B cell (primary cell): ENCODE data around the gene BIVM. TPM values are rescaled to one million over a fixed set of nuclear protein-coding genes. Genes with fewer than 3 reads are reported as not detected.
"Not testable (repeated sequence)": the region's sequence is repeated elsewhere in the genome, so short reads cannot be mapped to it uniquely, and the experiment has no call there.

Experiments
- ATAC-seq: fragments of 200-7000 bp; cut with Tn5 transposase; one replicate; pipeline ENCODE4 v1.10.0; 2021; ENCODE audit warnings: low read depth, mild to moderate bottlenecking, moderate number of reproducible peaks, moderate library complexity
- CTCF ChIA-PET: fragments of 350-600 bp; sonication (Branson Sonifier 250); formaldehyde crosslinking; loops from one replicate; lab custom pipeline; 2021; ENCODE audit warnings: antibody characterized with exemption, inconsistent platforms; lab: Charles Lee
- POLR2A ChIA-PET: fragments of 350-600 bp; sonication (Branson Sonifier 250); formaldehyde crosslinking; loops from one replicate; lab custom pipeline; 2021; ENCODE audit warnings: antibody characterized with exemption; lab: Charles Lee
- DNase-seq: peaks from one replicate; pipeline ENCODE4 v3.0.0; 2013
- H2AFZ ChIP-seq: 2 replicates; pipeline ENCODE4 v1.6.1; 2012; ENCODE audit warnings: mild to moderate bottlenecking, low read depth, low read length; ENCODE audit not compliant: insufficient read depth, poor library complexity, severe bottlenecking
- H3K27ac ChIP-seq, 2 donors: 1 replicate in 1 of 2; 2 replicates in 1 of 2; pipeline ENCODE4 v1.5.1; 2012 to 2013; ENCODE audit warnings: low read length in 2 of 2, mild to moderate bottlenecking in 2 of 2, moderate library complexity in 1 of 2
- H3K27me3 ChIP-seq, 4 experiments: fragments of 200-600 bp in 1 of 4; sonication (generic) in 1 of 4; replicated peaks in 1 of 4; 1 replicate in 2 of 4; 2 replicates in 2 of 4; pipeline versions ENCODE4 v1.6.1 to v1.7.0; 2013 to 2016; ENCODE audit warnings: low read length in 3 of 4, mild to moderate bottlenecking in 2 of 4, mixed read lengths in 1 of 4, moderate library complexity in 1 of 4; ENCODE audit not compliant: insufficient read depth in 4 of 4, control insufficient read depth in 3 of 4; ENCODE audit errors: control extremely low read depth in 1 of 4
- H3K36me3 ChIP-seq, 2 experiments: replicated peaks in 1 of 2; 1 replicate in 1 of 2; 2 replicates in 1 of 2; pipeline versions ENCODE4 v1.6.1 to v1.7.1; 2013; ENCODE audit warnings: low read length in 1 of 2; ENCODE audit not compliant: insufficient read depth in 2 of 2, control insufficient read depth in 1 of 2; ENCODE audit errors: control extremely low read depth in 1 of 2, extremely low read depth in 1 of 2
- H3K4me1 ChIP-seq, 2 donors: fragments of 200-600 bp in 1 of 2; sonication (generic) in 1 of 2; 1 replicate in 1 of 2; 2 replicates in 1 of 2; pipeline versions ENCODE4 v1.5.1 to v1.6.1; 2013 to 2017; ENCODE audit warnings: low read length in 2 of 2; ENCODE audit not compliant: control insufficient read depth in 2 of 2, insufficient read depth in 2 of 2
- H3K4me2 ChIP-seq: replicated peaks from 2 replicates; pipeline ENCODE3; 2012; ENCODE audit warnings: mild to moderate bottlenecking, low read depth, low read length; ENCODE audit not compliant: poor library complexity, severe bottlenecking
- H3K4me3 ChIP-seq, 5 experiments: fragments of 200-600 bp in 1 of 5; sonication (generic) in 1 of 5; 1 replicate in 3 of 5; 2 replicates in 2 of 5; pipeline versions ENCODE4 v1.5.1 to v1.7.0; 2011 to 2016; ENCODE audit warnings: low read length in 4 of 5, mild to moderate bottlenecking in 4 of 5, low read depth in 2 of 5, control low read depth in 1 of 5, moderate library complexity in 1 of 5; ENCODE audit not compliant: insufficient read depth in 1 of 5; ENCODE audit errors: control extremely low read depth in 1 of 5, extremely low read depth in 1 of 5
- H3K79me2 ChIP-seq: fragments of 200-600 bp; sonication (generic); one replicate; pipeline ENCODE4 v1.6.0; 2016; ENCODE audit warnings: low read length; ENCODE audit not compliant: control insufficient read depth, insufficient read depth
- H3K9ac ChIP-seq: fragments of 200-600 bp; sonication (generic); 2 replicates; pipeline ENCODE4 v1.6.1; 2017; ENCODE audit warnings: mild to moderate bottlenecking, low read length, moderate library complexity
- H3K9me3 ChIP-seq, 3 donors: one replicate each; pipeline versions ENCODE4 v1.6.1 to v1.7.1; 2013; ENCODE audit warnings: low read length in 2 of 3; ENCODE audit not compliant: control insufficient read depth in 2 of 3, insufficient read depth in 1 of 3; ENCODE audit errors: control extremely low read depth in 1 of 3
- H4K20me1 ChIP-seq: 2 replicates; pipeline ENCODE4 v1.6.0; 2012; ENCODE audit warnings: mild to moderate bottlenecking, low read length; ENCODE audit not compliant: insufficient read depth, control insufficient read depth, poor library complexity, severe bottlenecking
- H3K27ac Mint-ChIP-seq: one replicate; pipeline ENCODE4 v1.8.0; 2021; ENCODE audit warnings: mixed read lengths
- H3K27me3 Mint-ChIP-seq: one replicate; pipeline ENCODE4 v1.8.0; 2021; ENCODE audit warnings: mixed read lengths
- H3K4me1 Mint-ChIP-seq: one replicate; pipeline ENCODE4 v1.8.0; 2021; ENCODE audit warnings: mixed read lengths
- H3K4me3 Mint-ChIP-seq: one replicate; pipeline ENCODE4 v1.8.0; 2021; ENCODE audit warnings: mixed read lengths
- H3K9me3 Mint-ChIP-seq: one replicate; pipeline ENCODE4 v1.8.0; 2022; ENCODE audit warnings: mixed read lengths; ENCODE audit not compliant: insufficient read depth
- CTCF ChIP-seq: fragments of 200-600 bp; IDR thresholded peaks from one replicate; pipeline ENCODE4 v1.8.0; 2022; ENCODE audit warnings: antibody characterized with exemption, mild to moderate bottlenecking
- EZH2 ChIP-seq: IDR thresholded peaks from 2 replicates; pipeline ENCODE4 v1.6.1; 2012; ENCODE audit warnings: borderline replicate concordance, low read depth, mild to moderate bottlenecking, moderate library complexity, low read length; ENCODE audit not compliant: insufficient read depth, poor library complexity, severe bottlenecking
- WGBS: methylation state at CpG from one replicate; pipeline ENCODE4 v1.1.5; 2013; ENCODE audit warnings: missing lambda C conversion rate; ENCODE audit not compliant: insufficient coverage; 5-methylcytosine and 5-hydroxymethylcytosine counted together
- intact Hi-C: fragments of 100-400 bp; cut with micrococcal nuclease; formaldehyde crosslinking; loops from one replicate; pipeline ENCODE4 v1.10.0; 2022
- polyA plus RNA-seq: library from polyadenylated mRNA; depleted of rRNA; stranded (reverse); fragments of >200 nt; gene quantifications from 2 replicates; pipeline ENCODE4 v1.2.3, GENCODE V29; 2012
- total RNA-seq, 2 donors: library from RNA; stranded (reverse); fragments of 120-200 nt in 1 of 2; gene quantifications; 1 replicate in 1 of 2; 2 replicates in 1 of 2; pipeline versions ENCODE4 v1.2.3 to v1.2.4, GENCODE V29; 2013 to 2022

BIVM gene
- total and polyA plus RNA-seq, 2 donors (not counting 1 experiment from before 2014, with no cell fraction given) = 1.0 to 3.6 TPM

GRCh38 chr13:102779436-102780159 lies 19.3 kb upstream of the BIVM start:
- ATAC-seq = no peak
- CTCF ChIA-PET = interaction anchor here (0.7 kb wide), 1 partner anchor 170 kb away, joined by 3 read pairs; no protein-coding TSS in a partner anchor
- DNase-seq = no peak

GRCh38 chr13:102780656-102781055 lies 18.3 kb upstream of the BIVM start:
- ATAC-seq, H3K9me3 ChIP-seq, CTCF ChIA-PET, H3K36me3 ChIP-seq, H3K27me3 Mint-ChIP-seq, H3K4me2 ChIP-seq, H4K20me1 ChIP-seq, H3K4me3 Mint-ChIP-seq, H3K79me2 ChIP-seq, H3K27ac Mint-ChIP-seq, H3K4me1 ChIP-seq, H3K4me3 ChIP-seq, H3K4me1 Mint-ChIP-seq, intact Hi-C loops, H3K27me3 ChIP-seq, H3K9me3 Mint-ChIP-seq, DNase-seq, H3K27ac ChIP-seq, H2AFZ ChIP-seq, H3K9ac ChIP-seq, POLR2A ChIA-PET: not testable (repeated sequence)
- WGBS = 100% methylated on average over 2 of the region's 4 CpGs

More at GRCh38 chr13:102779436-102780159, 19.3 kb upstream of the BIVM start:
- Histone ChIP-seq H3K4me1 (no peaks in the 10 kb centered on the region), H3K9ac (no peak overlapping the region), H3K4me3 (no peak overlapping the region), H3K79me2 (no peaks in the 10 kb centered on the region), H3K27ac (no peak overlapping the region), H3K36me3 (no peaks in the 10 kb centered on the region), H2AFZ (peak overlapping the region; percentile 49), H3K27me3 (no peaks in the 10 kb centered on the region), H3K4me2 (no peak overlapping the region), H4K20me1 (no peaks in the 10 kb centered on the region), H3K9me3 (peaks cover 0 to 7% (median 0%) of the 10 kb centered on the region in 3 donors)
- WGBS = 20% methylated on average over 5 of the region's 5 CpGs
- TF ChIP-seq EZH2 = no peak
- TF ChIP-seq CTCF = no peak
- POLR2A ChIA-PET = no interaction called here
- no peak overlapping the region for H3K27ac Mint-ChIP-seq
- H3K27me3 Mint-ChIP-seq = no peaks in the 10 kb centered on the region
- intact Hi-C loops = loop anchor here (10.0 kb wide), 1 partner anchor 385 kb away; no protein-coding TSS in a partner anchor
- H3K9me3 Mint-ChIP-seq = peaks cover 4% of the 10 kb centered on the region
- no peak overlapping the region for H3K4me3 Mint-ChIP-seq
- H3K4me1 Mint-ChIP-seq = peaks cover 1% of the 10 kb centered on the region
